Measurements from ENCODE around the gene RBM38. TPM values are rescaled to one million over a fixed set of nuclear protein-coding genes. Genes with fewer than 3 reads are reported as not detected.
"Not testable (repeated sequence)": the region's sequence is repeated elsewhere in the genome, so short reads cannot be mapped to it uniquely, and the experiment has no call there.

RBM38 gene
- total RNA-seq, 1 donor from 2014 or later: 26.6 TPM

GRCh38 chr20:57347393-57347792, 43.8 kb upstream of the RBM38 start:
- Mint-ChIP-seq H3K27me3 (ENCODE audit: insufficient read depth, low read depth) (no peaks in the 10 kb centered on the region), H3K27ac (no peak overlapping the region), H3K4me1 (peaks cover 7% of the 10 kb centered on the region), H3K4me3 (no peak overlapping the region), H3K9me3 (no peaks in the 10 kb centered on the region), H3K36me3 (no peaks in the 10 kb centered on the region)
- DNase-seq (ENCODE audit: low spot score): no peak
- H3K36me3 ChIP-seq: no peaks in the 10 kb centered on the region
- TF ChIP-seq EZH2 (IDR thresholded peaks at IDR 0.05) (no peak), EZH2phosphoT487 (IDR thresholded peaks at IDR 0.05) (no peak), CTCF (IDR thresholded peaks at IDR 0.05) (no peak)
- peaks cover 21% of the 10 kb centered on the region for H3F3A ChIP-seq (ENCODE audit: low read depth)
- no peak overlapping the region for H3K4me3 ChIP-seq
- H2AFZ ChIP-seq (replicated peaks): no peak overlapping the region
- no peak overlapping the region for H3K9ac ChIP-seq
- no peak overlapping the region for H3K4me2 ChIP-seq
- H3K27me3 ChIP-seq: no peaks in the 10 kb centered on the region
- no peaks in the 10 kb centered on the region for H3K9me3 ChIP-seq (ENCODE audit: low read depth)
- H3K4me1 ChIP-seq: peaks cover 7% of the 10 kb centered on the region
- H4K20me1 ChIP-seq (ENCODE audit: low read depth): peaks cover 10% of the 10 kb centered on the region
- no peak overlapping the region for H3K27ac ChIP-seq
- peaks cover 14% of the 10 kb centered on the region for H3K79me2 ChIP-seq (ENCODE audit: low read depth)

- not testable (repeated sequence) for H3K27me3 ChIP-seq; H3K4me3 ChIP-seq; H3K36me3 Mint-ChIP-seq; H3K27ac ChIP-seq; H3K4me2 ChIP-seq; H3K4me3 Mint-ChIP-seq; H3K9me3 Mint-ChIP-seq; H3K9me3 ChIP-seq (ENCODE audit: low read depth); H3K27ac Mint-ChIP-seq; H3K27me3 Mint-ChIP-seq (ENCODE audit: insufficient read depth, low read depth); H3K36me3 ChIP-seq; H3K9ac ChIP-seq; DNase-seq (ENCODE audit: low spot score); H2AFZ ChIP-seq (replicated peaks)
- H3K4me1 ChIP-seq: peaks cover 11% of the 10 kb centered on the region
- H4K20me1 ChIP-seq (ENCODE audit: low read depth): peaks cover 20% of the 10 kb centered on the region
- peaks cover 23% of the 10 kb centered on the region for H3K79me2 ChIP-seq (ENCODE audit: low read depth)
- peaks cover 17% of the 10 kb centered on the region for H3F3A ChIP-seq (ENCODE audit: low read depth)
- H3K4me1 Mint-ChIP-seq: peaks cover 10% of the 10 kb centered on the region
Observed at GRCh38 chr20:57348200-57348921, 42.8 kb upstream of the RBM38 start.

- H3K4me3 Mint-ChIP-seq: peak overlapping the region; percentile 54
- not testable (repeated sequence) for H3K9ac ChIP-seq; H3K27me3 ChIP-seq; H3K27ac Mint-ChIP-seq; H3K9me3 ChIP-seq (ENCODE audit: low read depth); H3K4me2 ChIP-seq; H3K9me3 Mint-ChIP-seq; H3K27me3 Mint-ChIP-seq (ENCODE audit: insufficient read depth, low read depth); H3K4me3 ChIP-seq; H3K27ac ChIP-seq; H3K36me3 ChIP-seq; H3K36me3 Mint-ChIP-seq; DNase-seq (ENCODE audit: low spot score); H2AFZ ChIP-seq (replicated peaks)
- Histone ChIP-seq H4K20me1 (ENCODE audit: low read depth) (peaks cover 21% of the 10 kb centered on the region), H3K79me2 (ENCODE audit: low read depth) (peaks cover 30% of the 10 kb centered on the region), H3K4me1 (peaks cover 11% of the 10 kb centered on the region), H3F3A (ENCODE audit: low read depth) (peaks cover 17% of the 10 kb centered on the region)
- peaks cover 10% of the 10 kb centered on the region for H3K4me1 Mint-ChIP-seq
Observed at GRCh38 chr20:57348922-57349574, 42.1 kb upstream of the RBM38 start.

- no peak for DNase-seq (ENCODE audit: low spot score)
- Mint-ChIP-seq H3K9me3 (no peaks in the 10 kb centered on the region), H3K27ac (no peak overlapping the region), H3K4me3 (peak overlapping the region; percentile 77), H3K27me3 (ENCODE audit: insufficient read depth, low read depth) (no peaks in the 10 kb centered on the region), H3K4me1 (peaks cover 10% of the 10 kb centered on the region), H3K36me3 (peaks cover 13% of the 10 kb centered on the region)
- Histone ChIP-seq H3K27ac (no peak overlapping the region), H4K20me1 (ENCODE audit: low read depth) (peaks cover 21% of the 10 kb centered on the region), H3K9me3 (ENCODE audit: low read depth) (no peaks in the 10 kb centered on the region), H3K4me3 (no peak overlapping the region), H3K36me3 (peaks cover 9% of the 10 kb centered on the region), H3K27me3 (no peaks in the 10 kb centered on the region), H3K79me2 (ENCODE audit: low read depth) (peaks cover 42% of the 10 kb centered on the region), H3F3A (ENCODE audit: low read depth) (peaks cover 17% of the 10 kb centered on the region), H3K4me1 (peaks cover 11% of the 10 kb centered on the region), H3K9ac (no peak overlapping the region), H2AFZ (replicated peaks) (no peak overlapping the region), H3K4me2 (no peak overlapping the region)
- no peak for TF ChIP-seq EZH2phosphoT487 (IDR thresholded peaks at IDR 0.05)
Observed at GRCh38 chr20:57350081-57350710, 41.0 kb upstream of the RBM38 start.

GRCh38 chr20:57350726-57351041, 40.5 kb upstream of the RBM38 start:
- Histone ChIP-seq H2AFZ (replicated peaks) (peak overlapping the region; percentile 83), H3K4me2 (peak overlapping the region; percentile 98)

More at GRCh38 chr20:57350726-57351041, 40.5 kb upstream of the RBM38 start:
- not testable (repeated sequence) for H3K9ac ChIP-seq; H3K27ac Mint-ChIP-seq; H3K9me3 ChIP-seq (ENCODE audit: low read depth); H3K27me3 Mint-ChIP-seq (ENCODE audit: insufficient read depth, low read depth); H3K9me3 Mint-ChIP-seq; H3K27ac ChIP-seq; H3K27me3 ChIP-seq; DNase-seq (ENCODE audit: low spot score)
- peaks cover 46% of the 10 kb centered on the region for H3K79me2 ChIP-seq (ENCODE audit: low read depth)
- peaks cover 14% of the 10 kb centered on the region for H3K36me3 ChIP-seq
- Mint-ChIP-seq H3K4me3 (peak overlapping the region; percentile 93), H3K4me1 (peaks cover 10% of the 10 kb centered on the region), H3K36me3 (peaks cover 15% of the 10 kb centered on the region)
- H3F3A ChIP-seq (ENCODE audit: low read depth): peaks cover 17% of the 10 kb centered on the region
- peak overlapping the region; percentile 91 for H3K4me3 ChIP-seq
- peaks cover 11% of the 10 kb centered on the region for H3K4me1 ChIP-seq
- peaks cover 21% of the 10 kb centered on the region for H4K20me1 ChIP-seq (ENCODE audit: low read depth)

Data from neural progenitor cell (in vitro differentiated cells).